Sigmoid colon (tissue), 7 donors: ENCODE data around the gene CRIP2. TPM values are rescaled to one million over a fixed set of nuclear protein-coding genes. Genes with fewer than 3 reads are reported as not detected.

Experiments used
- DNase-seq: peaks from one replicate; pipeline ENCODE4 v3.0.0-alpha.2; 2019
- H3K27ac ChIP-seq, 4 donors: fragments of 200-600 bp; sonication (generic); one replicate each; pipeline ENCODE4 v1.5.1; 2016 to 2019; ENCODE audit warnings: mild to moderate bottlenecking in 1 of 4
- H3K27me3 ChIP-seq, 3 donors: fragments of 200-600 bp; sonication (generic); one replicate each; pipeline ENCODE4 v1.5.1; 2019; ENCODE audit warnings: mild to moderate bottlenecking in 1 of 3
- H3K36me3 ChIP-seq, 4 donors: fragments of 200-600 bp; sonication (generic); one replicate each; pipeline ENCODE4 v1.5.1; 2016 to 2019
- H3K4me1 ChIP-seq, 4 donors: fragments of 200-600 bp; sonication (generic); one replicate each; pipeline ENCODE4 v1.5.1; 2017 to 2019
- H3K4me3 ChIP-seq, 4 donors: fragments of 200-600 bp; sonication (generic); one replicate each; pipeline ENCODE4 v1.5.1; 2017 to 2019; ENCODE audit warnings: mild to moderate bottlenecking in 2 of 4, moderate library complexity in 1 of 4
- H3K9me3 ChIP-seq, 4 donors: fragments of 200-600 bp in 3 of 4; sonication (generic) in 3 of 4; one replicate each; pipeline versions ENCODE4 v1.5.1 to v1.6.1; 2013 to 2019
- EP300 ChIP-seq, 4 donors: sonication (generic); formaldehyde crosslinking; IDR thresholded peaks; one replicate each; pipeline ENCODE4 v1.6.1; 2017; ENCODE audit warnings: antibody characterized with exemption in 4 of 4
- POLR2A ChIP-seq, 2 donors: fragments of 450-650 bp; IDR thresholded peaks; one replicate each; pipeline ENCODE4 v1.6.1; 2016; ENCODE audit warnings: antibody characterized with exemption in 2 of 2, mild to moderate bottlenecking in 2 of 2, moderate library complexity in 2 of 2
- POLR2AphosphoS5 ChIP-seq, 4 donors: sonication (generic); formaldehyde crosslinking; IDR thresholded peaks; one replicate each; pipeline ENCODE4 v1.6.1; 2017; ENCODE audit warnings: antibody characterized with exemption in 4 of 4
- WGBS, 2 donors: extraction: QIAGEN DNeasy Blood & Tissue Kit; methylation state at CpG; one replicate each; pipeline ENCODE4 v1.1.7; 2013; 5-methylcytosine and 5-hydroxymethylcytosine counted together
- intact Hi-C: fragments of 100-400 bp; cut with DNase I; formaldehyde crosslinking; loops from one replicate; pipeline ENCODE4 v1.15.1; 2023
- polyA plus RNA-seq, 3 donors: library from polyadenylated mRNA; stranded (reverse); fragments of 200-250 nt; gene quantifications; one replicate each; pipeline ENCODE4 v1.2.3, GENCODE V29; 2013
- total RNA-seq, 4 donors: library from RNA; depleted of rRNA; stranded (reverse); fragments of >200 nt; gene quantifications; one replicate each; pipeline ENCODE4 v1.1.0, GENCODE V29; 2016
- TF ChIP-seq, protein P1 (sequence below), 4 experiments: fragments of 450-650 bp in 3 of 4; fragments of 200-600 bp in 1 of 4; IDR thresholded peaks; one replicate each; pipeline ENCODE4 v1.5.1; 2016 to 2019; ENCODE audit warnings: antibody characterized with exemption in 4 of 4, mild to moderate bottlenecking in 3 of 4, moderate library complexity in 2 of 4
- donor health status: healthy with polysubstance abuse.
- donor health status: Bipolar disorder and iron deficiency.
- donor health status: healthy.

Gene CRIP2
- total and polyA plus RNA-seq, 7 donors = 13.6 to 79.5 (median 50.0) TPM

DNA sequence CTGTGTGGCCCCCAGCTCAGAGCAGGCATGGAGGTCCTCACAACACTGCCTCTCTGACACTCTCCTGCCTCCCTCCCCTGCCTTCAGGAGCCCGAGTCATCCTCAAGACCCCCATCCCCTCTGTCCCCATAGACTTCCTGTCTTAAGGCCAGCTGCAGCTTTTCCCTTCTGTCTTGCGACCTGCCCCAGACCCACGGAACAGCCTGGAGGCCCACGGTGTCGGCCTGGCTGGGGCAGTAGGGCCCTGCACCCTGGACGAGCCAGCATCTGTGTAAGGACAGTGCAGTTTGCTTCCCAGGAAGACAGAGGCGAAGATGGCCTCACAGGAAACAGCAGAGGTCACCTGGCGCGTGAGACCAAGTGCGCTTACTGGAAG is 26.1 kb downstream of the CRIP2 start:
- 50 to 70% methylated on average over 10 of the region's 10 CpGs for WGBS, 2 donors
- no peaks in the 10 kb centered on the region for H3K27me3 ChIP-seq
- no peaks in the 10 kb centered on the region for H3K9me3 ChIP-seq
- no peaks in the 10 kb centered on the region for H3K4me1 ChIP-seq
- intact Hi-C loops = no loop called here
- no peaks in the 10 kb centered on the region for H3K36me3 ChIP-seq
- peak; percentile 41 for DNase-seq
- no peak overlapping the region for H3K4me3 ChIP-seq
- TF ChIP-seq EP300 (IDR thresholded peaks at IDR 0.05) = no peak
- TF ChIP-seq POLR2AphosphoS5 (IDR thresholded peaks at IDR 0.05) = no peak
- no peak for TF ChIP-seq POLR2A (IDR thresholded peaks at IDR 0.05)
- TF ChIP-seq, protein P1, sequence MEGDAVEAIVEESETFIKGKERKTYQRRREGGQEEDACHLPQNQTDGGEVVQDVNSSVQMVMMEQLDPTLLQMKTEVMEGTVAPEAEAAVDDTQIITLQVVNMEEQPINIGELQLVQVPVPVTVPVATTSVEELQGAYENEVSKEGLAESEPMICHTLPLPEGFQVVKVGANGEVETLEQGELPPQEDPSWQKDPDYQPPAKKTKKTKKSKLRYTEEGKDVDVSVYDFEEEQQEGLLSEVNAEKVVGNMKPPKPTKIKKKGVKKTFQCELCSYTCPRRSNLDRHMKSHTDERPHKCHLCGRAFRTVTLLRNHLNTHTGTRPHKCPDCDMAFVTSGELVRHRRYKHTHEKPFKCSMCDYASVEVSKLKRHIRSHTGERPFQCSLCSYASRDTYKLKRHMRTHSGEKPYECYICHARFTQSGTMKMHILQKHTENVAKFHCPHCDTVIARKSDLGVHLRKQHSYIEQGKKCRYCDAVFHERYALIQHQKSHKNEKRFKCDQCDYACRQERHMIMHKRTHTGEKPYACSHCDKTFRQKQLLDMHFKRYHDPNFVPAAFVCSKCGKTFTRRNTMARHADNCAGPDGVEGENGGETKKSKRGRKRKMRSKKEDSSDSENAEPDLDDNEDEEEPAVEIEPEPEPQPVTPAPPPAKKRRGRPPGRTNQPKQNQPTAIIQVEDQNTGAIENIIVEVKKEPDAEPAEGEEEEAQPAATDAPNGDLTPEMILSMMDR (IDR thresholded peaks at IDR 0.05) = no peak
- no peak overlapping the region for H3K27ac ChIP-seq

- no peak overlapping the region for H3K27ac ChIP-seq
- peak; percentile 61 for DNase-seq
- intact Hi-C loops = no loop called here
These were observed 27.1 kb downstream of the CRIP2 start for GRCh38 chr14:105501504-105502291.

DNA sequence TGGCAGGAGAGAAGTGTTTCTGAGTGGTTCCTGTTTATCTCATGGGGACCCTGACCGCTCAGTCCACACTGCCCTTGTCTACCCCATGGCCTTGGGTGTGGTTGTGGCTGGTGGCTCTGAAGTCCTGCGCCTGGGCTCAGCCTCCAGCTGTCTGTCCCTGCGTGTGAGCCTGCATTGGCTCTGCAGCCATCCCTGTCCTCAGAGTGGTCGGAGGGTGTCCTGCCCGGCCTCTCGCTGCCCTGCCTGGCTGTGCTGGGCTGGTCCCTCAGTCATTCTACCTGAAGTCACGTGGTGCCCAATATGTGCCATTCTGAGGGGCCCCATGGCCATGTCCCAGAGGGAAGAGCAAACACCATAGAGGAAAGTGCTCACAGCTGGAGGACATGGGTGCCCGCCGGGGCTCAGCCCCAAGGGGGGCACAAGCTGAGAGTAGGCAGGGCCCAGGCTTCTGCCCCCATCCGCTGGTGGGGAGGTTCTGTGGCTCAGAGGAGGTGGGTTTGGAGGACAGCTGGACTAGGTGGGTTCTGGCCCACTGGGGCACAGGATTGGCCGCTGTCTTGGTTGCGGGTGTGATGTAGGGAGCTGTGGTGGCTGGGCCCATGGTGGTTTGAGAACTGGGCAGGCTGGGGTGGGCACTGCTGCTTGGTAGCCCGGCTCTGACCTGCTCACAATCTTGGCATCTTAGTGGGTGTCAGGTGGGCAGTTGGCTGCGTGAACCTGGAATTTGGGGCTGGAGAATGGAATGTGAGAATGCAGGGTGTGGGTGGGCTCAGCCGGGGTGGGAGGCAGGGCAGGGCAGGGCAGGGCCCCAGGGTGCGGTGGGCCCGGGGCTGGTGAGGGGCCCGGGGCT is 28.1 kb downstream of the CRIP2 start:
- 72 to 82% methylated on average over 18 of the region's 18 CpGs for WGBS, 2 donors
- Histone ChIP-seq H3K9me3 (no peaks in the 10 kb centered on the region), H3K4me3 (no peak overlapping the region), H3K4me1 (no peaks in the 10 kb centered on the region), H3K36me3 (no peaks in the 10 kb centered on the region), H3K27ac (no peak overlapping the region), H3K27me3 (no peaks in the 10 kb centered on the region)
- TF ChIP-seq, protein P1 (IDR thresholded peaks at IDR 0.05) = no peak
- TF ChIP-seq POLR2A (IDR thresholded peaks at IDR 0.05) = no peak
- TF ChIP-seq POLR2AphosphoS5 (IDR thresholded peaks at IDR 0.05) = no peak
- DNase-seq = peak; percentile 42
- intact Hi-C loops = no loop called here

More at GRCh38 chr14:105501504-105502291, 27.1 kb downstream of the CRIP2 start:
- Histone ChIP-seq H3K27me3 (no peaks in the 10 kb centered on the region), H3K4me3 (no peak overlapping the region), H3K36me3 (no peaks in the 10 kb centered on the region), H3K9me3 (no peaks in the 10 kb centered on the region), H3K4me1 (no peaks in the 10 kb centered on the region)
- no peak for TF ChIP-seq POLR2AphosphoS5 (IDR thresholded peaks at IDR 0.05)
- 86 to 88% methylated on average over 13 of the region's 13 CpGs for WGBS, 2 donors

DNA sequence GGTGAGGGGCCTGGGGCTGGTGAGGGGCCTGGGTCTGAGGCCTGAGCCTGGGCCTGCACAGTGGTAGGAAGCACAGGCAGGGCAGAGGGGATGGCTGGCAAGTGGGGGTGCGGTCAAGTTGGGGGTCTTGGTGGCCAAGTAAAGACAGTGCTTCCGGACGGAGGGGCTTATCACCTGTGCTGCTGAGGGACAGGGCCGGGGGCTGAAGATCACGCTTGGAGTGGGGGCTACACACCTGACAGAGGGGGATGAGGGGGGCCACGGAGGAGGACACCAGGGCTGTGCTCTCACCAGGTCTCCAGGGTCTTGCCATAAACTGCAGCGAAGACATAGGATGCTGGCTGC is 28.6 kb downstream of the CRIP2 start:
- intact Hi-C loops = no loop called here
- Histone ChIP-seq H3K4me1 (no peaks in the 10 kb centered on the region), H3K27me3 (peaks cover 0 to 5% (median 0%) of the 10 kb centered on the region in 3 donors), H3K9me3 (no peaks in the 10 kb centered on the region), H3K4me3 (no peak overlapping the region), H3K27ac (no peak overlapping the region), H3K36me3 (no peaks in the 10 kb centered on the region)
- TF ChIP-seq, protein P1 (IDR thresholded peaks at IDR 0.05) = no peak
- TF ChIP-seq POLR2A (IDR thresholded peaks at IDR 0.05) (no peak), POLR2AphosphoS5 (IDR thresholded peaks at IDR 0.05) (no peak), EP300 (IDR thresholded peaks at IDR 0.05) (no peak)
- peak; percentile 58 for DNase-seq
- WGBS, 2 donors = 88 to 92% methylated on average over 7 of the region's 7 CpGs

GRCh38 chr14:105503935-105504692 is 29.5 kb downstream of the CRIP2 start:
- H3K27me3 ChIP-seq = peaks cover 0 to 9% (median 0%) of the 10 kb centered on the region in 3 donors
- H3K4me1 ChIP-seq = no peaks in the 10 kb centered on the region
- WGBS, 2 donors = 54 to 74% methylated on average over 29 of the region's 29 CpGs
- TF ChIP-seq EP300 (IDR thresholded peaks at IDR 0.05) (no peak), POLR2A (IDR thresholded peaks at IDR 0.05) (no peak), POLR2AphosphoS5 (IDR thresholded peaks at IDR 0.05) (no peak)
- TF ChIP-seq, protein P1 (IDR thresholded peaks at IDR 0.05) = no peak
- no peak overlapping the region for H3K27ac ChIP-seq
- H3K9me3 ChIP-seq = no peaks in the 10 kb centered on the region
- peak; percentile 60 for DNase-seq
- no peaks in the 10 kb centered on the region for H3K36me3 ChIP-seq
- H3K4me3 ChIP-seq = no peak overlapping the region
- intact Hi-C loops = no loop called here
